Measurements from ENCODE around the gene ERMP1. TPM values are rescaled to one million over a fixed set of nuclear protein-coding genes. Genes with fewer than 3 reads are reported as not detected.

ERMP1 gene
- total RNA-seq, 1 experiment from 2014 or later, result 34.7 TPM

DNA sequence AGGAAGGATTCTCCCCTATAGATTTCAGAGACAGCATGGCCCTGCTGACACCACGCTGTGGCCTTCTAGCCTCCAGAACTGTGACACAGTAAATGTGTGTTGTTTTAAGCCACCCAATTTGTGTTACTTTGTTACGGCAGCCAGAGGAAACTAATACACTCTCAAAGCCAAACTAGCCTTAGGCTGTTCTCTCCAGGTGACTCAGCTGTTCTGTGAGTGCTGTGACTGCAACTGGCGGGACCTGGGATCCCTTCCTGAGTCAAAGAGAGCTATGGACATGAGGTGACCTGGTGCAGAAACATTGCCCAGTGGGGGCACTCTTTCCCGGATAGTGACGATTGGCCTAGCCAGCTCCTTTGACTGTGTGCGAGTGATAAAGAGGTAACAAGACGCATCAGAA is 43.8 kb upstream of the ERMP1 start:
- intact Hi-C loops (cut with micrococcal nuclease; ENCODE audit: unreplicated experiment), result no loop called here
- TF ChIP-seq, protein P1, sequence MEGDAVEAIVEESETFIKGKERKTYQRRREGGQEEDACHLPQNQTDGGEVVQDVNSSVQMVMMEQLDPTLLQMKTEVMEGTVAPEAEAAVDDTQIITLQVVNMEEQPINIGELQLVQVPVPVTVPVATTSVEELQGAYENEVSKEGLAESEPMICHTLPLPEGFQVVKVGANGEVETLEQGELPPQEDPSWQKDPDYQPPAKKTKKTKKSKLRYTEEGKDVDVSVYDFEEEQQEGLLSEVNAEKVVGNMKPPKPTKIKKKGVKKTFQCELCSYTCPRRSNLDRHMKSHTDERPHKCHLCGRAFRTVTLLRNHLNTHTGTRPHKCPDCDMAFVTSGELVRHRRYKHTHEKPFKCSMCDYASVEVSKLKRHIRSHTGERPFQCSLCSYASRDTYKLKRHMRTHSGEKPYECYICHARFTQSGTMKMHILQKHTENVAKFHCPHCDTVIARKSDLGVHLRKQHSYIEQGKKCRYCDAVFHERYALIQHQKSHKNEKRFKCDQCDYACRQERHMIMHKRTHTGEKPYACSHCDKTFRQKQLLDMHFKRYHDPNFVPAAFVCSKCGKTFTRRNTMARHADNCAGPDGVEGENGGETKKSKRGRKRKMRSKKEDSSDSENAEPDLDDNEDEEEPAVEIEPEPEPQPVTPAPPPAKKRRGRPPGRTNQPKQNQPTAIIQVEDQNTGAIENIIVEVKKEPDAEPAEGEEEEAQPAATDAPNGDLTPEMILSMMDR (IDR thresholded peaks at IDR 0.05; ENCODE audit: insufficient read depth in 1 of 2, low read depth in 1 of 2, low read length in 1 of 2, severe bottlenecking in 1 of 2, unreplicated experiment in 1 of 2), result no peak
- Mint-ChIP-seq H3K27ac (ENCODE audit: unreplicated experiment) (no peak overlapping the region), H3K9me3 (ENCODE audit: unreplicated experiment) (no peaks in the 10 kb centered on the region), H3K27me3 (ENCODE audit: insufficient read depth, unreplicated experiment) (no peaks in the 10 kb centered on the region), H3K4me1 (ENCODE audit: low read depth, unreplicated experiment) (peaks cover 7% of the 10 kb centered on the region), H3K4me3 (ENCODE audit: unreplicated experiment) (no peak overlapping the region), H3K36me3 (ENCODE audit: insufficient read depth, unreplicated experiment) (peaks cover 4% of the 10 kb centered on the region)
- H3K9me3 ChIP-seq, result no peaks in the 10 kb centered on the region; the same call in 1 of the 2 replicates
- no peaks in the 10 kb centered on the region for H3K36me3 ChIP-seq (ENCODE audit: control insufficient read depth, insufficient read depth, low read length)
- H3K27me3 ChIP-seq (replicated peaks; ENCODE audit: control insufficient read depth, insufficient read depth, low read length), result no peaks in the 10 kb centered on the region
- CTCF ChIA-PET, result no interaction called here
- BruUV-seq (replicated peaks), result no TSS peak
- POLR2A ChIA-PET, result no interaction called here
- DNase-seq, result no peak
- no peak overlapping the region for H3K4me3 ChIP-seq (ENCODE audit: low read depth, low read length)
- peaks cover 18% of the 10 kb centered on the region; the same call in 1 of the 2 replicates for H3K4me1 ChIP-seq

DNA sequence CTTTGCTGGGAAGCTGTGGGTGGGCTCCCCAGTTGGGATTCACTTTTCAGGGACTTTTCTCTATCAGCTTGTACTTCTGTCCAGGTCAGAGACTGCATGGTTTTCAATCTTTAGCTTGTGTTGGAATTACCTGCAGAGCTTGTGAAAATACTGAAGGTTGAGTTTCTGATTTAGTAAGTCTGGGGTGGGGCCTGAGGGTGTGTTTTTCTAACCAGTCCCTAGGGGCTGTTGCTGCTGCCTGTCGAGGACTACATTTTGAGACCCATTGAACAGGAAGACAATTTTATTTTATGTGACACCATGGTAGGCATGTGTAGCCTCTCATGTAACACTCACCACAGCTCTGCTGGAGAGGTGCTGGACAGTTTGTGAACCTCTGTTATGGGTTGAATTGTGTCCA is 43.1 kb upstream of the ERMP1 start:
- no peak for DNase-seq
- Mint-ChIP-seq H3K27me3 (ENCODE audit: insufficient read depth, unreplicated experiment) (no peaks in the 10 kb centered on the region), H3K27ac (ENCODE audit: unreplicated experiment) (no peak overlapping the region), H3K36me3 (ENCODE audit: insufficient read depth, unreplicated experiment) (peaks cover 4% of the 10 kb centered on the region), H3K4me1 (ENCODE audit: low read depth, unreplicated experiment) (peaks cover 7% of the 10 kb centered on the region), H3K9me3 (ENCODE audit: unreplicated experiment) (no peaks in the 10 kb centered on the region), H3K4me3 (ENCODE audit: unreplicated experiment) (no peak overlapping the region)
- ChIA-PET CTCF (no interaction called here), POLR2A (no interaction called here)
- intact Hi-C loops (cut with micrococcal nuclease; ENCODE audit: unreplicated experiment), result no loop called here
- Histone ChIP-seq H3K4me1 (peaks cover 18% of the 10 kb centered on the region; the same call in 1 of the 2 replicates), H3K9me3 (no peaks in the 10 kb centered on the region; the same call in 1 of the 2 replicates), H3K4me3 (ENCODE audit: low read depth, low read length) (no peak overlapping the region), H3K36me3 (ENCODE audit: control insufficient read depth, insufficient read depth, low read length) (no peaks in the 10 kb centered on the region), H3K27me3 (replicated peaks; ENCODE audit: control insufficient read depth, insufficient read depth, low read length) (no peaks in the 10 kb centered on the region)
- TF ChIP-seq, protein P1 (IDR thresholded peaks at IDR 0.05; ENCODE audit: insufficient read depth in 1 of 2, low read depth in 1 of 2, low read length in 1 of 2, severe bottlenecking in 1 of 2, unreplicated experiment in 1 of 2), result no peak
- no TSS peak for BruUV-seq (replicated peaks)

DNA sequence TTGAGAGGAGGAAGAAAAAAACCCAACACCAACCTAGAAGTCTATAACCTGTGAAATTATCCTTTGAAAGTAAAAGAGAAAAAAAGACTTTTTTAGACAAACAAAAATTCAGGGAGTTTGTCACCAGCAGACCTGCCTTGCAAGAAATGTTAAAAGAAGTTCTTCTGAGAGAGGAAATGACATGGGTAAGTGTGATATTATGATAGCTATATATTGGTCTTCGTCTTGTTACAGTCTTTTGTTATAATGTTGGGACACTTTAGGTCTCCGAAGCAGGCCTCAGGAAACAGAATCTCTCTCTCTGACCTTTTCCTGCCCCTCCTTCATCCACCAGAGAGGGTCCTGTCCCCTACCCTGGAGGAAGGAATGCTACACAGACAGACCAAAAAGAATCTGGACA is 41.1 kb upstream of the ERMP1 start:
- H3K9me3 Mint-ChIP-seq (ENCODE audit: unreplicated experiment), result no peaks in the 10 kb centered on the region
- DNase-seq, result no peak
- Histone ChIP-seq H3K36me3 (ENCODE audit: control insufficient read depth, insufficient read depth, low read length) (no peaks in the 10 kb centered on the region), H3K9me3 (no peaks in the 10 kb centered on the region; the same call in 1 of the 2 replicates), H3K27me3 (replicated peaks; ENCODE audit: control insufficient read depth, insufficient read depth, low read length) (no peaks in the 10 kb centered on the region), H3K4me3 (ENCODE audit: low read depth, low read length) (no peak overlapping the region), H3K4me1 (0 out of 2 replicates have a peak, but pooled peaks cover 7% of the 10 kb centered on the region)
- CTCF ChIA-PET, result no interaction called here
- no peak overlapping the region for H3K4me3 Mint-ChIP-seq (ENCODE audit: unreplicated experiment)
- POLR2A ChIA-PET, result no interaction called here
- BruUV-seq (replicated peaks), result no TSS peak
- H3K4me1 Mint-ChIP-seq (ENCODE audit: low read depth, unreplicated experiment), result peaks cover 7% of the 10 kb centered on the region
- H3K27me3 Mint-ChIP-seq (ENCODE audit: insufficient read depth, unreplicated experiment), result no peaks in the 10 kb centered on the region
- peaks cover 4% of the 10 kb centered on the region for H3K36me3 Mint-ChIP-seq (ENCODE audit: insufficient read depth, unreplicated experiment)
- no peak overlapping the region for H3K27ac Mint-ChIP-seq (ENCODE audit: unreplicated experiment)
- TF ChIP-seq, protein P1 (IDR thresholded peaks at IDR 0.05; ENCODE audit: insufficient read depth in 1 of 2, low read depth in 1 of 2, low read length in 1 of 2, severe bottlenecking in 1 of 2, unreplicated experiment in 1 of 2), result no peak
- intact Hi-C loops (cut with micrococcal nuclease; ENCODE audit: unreplicated experiment), result no loop called here

All from Caco-2 (cell line).